Gastrocnemius medialis (tissue), 4 donors: ENCODE data around the gene SMG6.

Experiments
- CTCF ChIP-seq, 5 experiments: fragments of 450-650 bp in 3 of 5; fragments of 200-600 bp in 2 of 5; sonication (generic) in 2 of 5; IDR thresholded peaks in 4 of 5; conservative IDR thresholded peaks in 1 of 5; 1 replicate in 4 of 5; 2 replicates in 1 of 5; pipeline ENCODE4 v1.5.1; 2016 to 2019; ENCODE audit warnings: antibody characterized with exemption in 5 of 5, mild to moderate bottlenecking in 3 of 5, moderate library complexity in 3 of 5
- POLR2A ChIP-seq, 2 donors: fragments of 450-650 bp; IDR thresholded peaks; one replicate each; pipeline ENCODE4 v1.6.1; 2017; ENCODE audit warnings: antibody characterized with exemption in 2 of 2, mild to moderate bottlenecking in 2 of 2, moderate library complexity in 2 of 2

- TF ChIP-seq CTCF (IDR thresholded peaks at IDR 0.05 in 4 of 5, conservative IDR thresholded peaks at IDR 0.05 in 1 of 5) (no peak), POLR2A (IDR thresholded peaks at IDR 0.05) (no peak)
Observed at GRCh38 chr17:2054262-2054511, 249.4 kb downstream of the SMG6 start.
